ENCODE measurements around the gene SPOCK1. TPM values are rescaled to one million over a fixed set of nuclear protein-coding genes. Genes with fewer than 3 reads are reported as not detected.

SPOCK1 gene
- total and polyA plus RNA-seq, 10 donors = 0.50 to 17.0 (median 6.6) TPM

DNA sequence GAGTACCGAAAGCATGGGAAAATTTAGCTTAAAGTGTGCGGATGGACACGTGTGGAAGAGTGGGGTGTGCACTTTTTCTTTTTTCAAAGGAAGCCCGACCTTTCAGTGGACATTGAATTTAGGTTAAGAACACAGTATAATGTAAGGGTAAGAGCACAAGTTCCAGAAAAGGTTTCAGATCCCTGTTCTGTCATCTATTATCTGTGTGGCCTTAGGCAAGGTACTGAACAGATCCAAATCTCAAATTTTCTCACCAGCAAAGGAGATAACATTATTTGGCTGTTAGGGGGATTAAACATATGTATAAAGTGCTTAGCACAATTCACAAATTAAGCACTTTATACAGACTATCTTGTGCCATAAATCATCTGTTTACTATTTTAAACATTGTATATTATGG, 441.0 kb downstream of the SPOCK1 start:
- intact Hi-C loops (cut with DNase I; ENCODE audit: low total_unique reads) = no loop called here
- Histone ChIP-seq H3K9me3 (peaks cover 0 to 3% (median 0%) of the 10 kb centered on the region in 8 donors), H3K36me3 (no peaks in the 10 kb centered on the region), H3K4me1 (peaks cover 0 to 6% (median 0%) of the 10 kb centered on the region in 6 donors), H3K27me3 (replicated peaks in 1 of 7) (no peaks in the 10 kb centered on the region), H3K4me3 (no peak overlapping the region), H3K27ac (no peak overlapping the region)
- WGBS, 5 donors = 83 to 94% (median 88%) methylated on average over 4 of the region's 4 CpGs
- TF ChIP-seq, protein P1, sequence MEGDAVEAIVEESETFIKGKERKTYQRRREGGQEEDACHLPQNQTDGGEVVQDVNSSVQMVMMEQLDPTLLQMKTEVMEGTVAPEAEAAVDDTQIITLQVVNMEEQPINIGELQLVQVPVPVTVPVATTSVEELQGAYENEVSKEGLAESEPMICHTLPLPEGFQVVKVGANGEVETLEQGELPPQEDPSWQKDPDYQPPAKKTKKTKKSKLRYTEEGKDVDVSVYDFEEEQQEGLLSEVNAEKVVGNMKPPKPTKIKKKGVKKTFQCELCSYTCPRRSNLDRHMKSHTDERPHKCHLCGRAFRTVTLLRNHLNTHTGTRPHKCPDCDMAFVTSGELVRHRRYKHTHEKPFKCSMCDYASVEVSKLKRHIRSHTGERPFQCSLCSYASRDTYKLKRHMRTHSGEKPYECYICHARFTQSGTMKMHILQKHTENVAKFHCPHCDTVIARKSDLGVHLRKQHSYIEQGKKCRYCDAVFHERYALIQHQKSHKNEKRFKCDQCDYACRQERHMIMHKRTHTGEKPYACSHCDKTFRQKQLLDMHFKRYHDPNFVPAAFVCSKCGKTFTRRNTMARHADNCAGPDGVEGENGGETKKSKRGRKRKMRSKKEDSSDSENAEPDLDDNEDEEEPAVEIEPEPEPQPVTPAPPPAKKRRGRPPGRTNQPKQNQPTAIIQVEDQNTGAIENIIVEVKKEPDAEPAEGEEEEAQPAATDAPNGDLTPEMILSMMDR (IDR thresholded peaks at IDR 0.05 in 8 of 11, conservative IDR thresholded peaks at IDR 0.05 in 3 of 11) = no peak
- TF ChIP-seq POLR2AphosphoS5 (IDR thresholded peaks at IDR 0.05) (no peak), POLR2A (IDR thresholded peaks at IDR 0.05) (no peak)
- no peak for DNase-seq

DNA sequence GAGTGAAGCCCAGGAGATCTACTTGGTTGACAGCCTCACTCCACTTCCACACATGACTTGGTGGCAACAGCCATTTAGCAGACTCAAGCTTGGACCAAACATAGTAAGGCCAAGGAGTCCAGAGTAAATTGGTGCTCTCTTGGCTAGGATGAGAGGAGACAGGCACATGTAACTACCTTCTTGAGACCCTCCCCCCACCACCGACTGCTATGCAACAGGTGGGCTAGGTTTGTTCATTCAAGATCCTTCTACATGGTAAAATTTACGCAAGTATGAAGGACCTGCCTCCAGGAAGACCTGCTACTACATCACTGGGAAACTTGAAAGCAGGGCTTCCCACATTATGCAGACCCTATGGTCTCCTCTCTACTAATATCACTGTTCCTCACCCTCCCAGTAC, 442.4 kb downstream of the SPOCK1 start:
- Histone ChIP-seq H3K4me3 (no peak overlapping the region), H3K9me3 (no peaks in the 10 kb centered on the region), H3K27me3 (replicated peaks in 1 of 7) (no peaks in the 10 kb centered on the region), H3K4me1 (peaks cover 0 to 6% (median 0%) of the 10 kb centered on the region in 6 donors), H3K27ac (no peak overlapping the region), H3K36me3 (no peaks in the 10 kb centered on the region)
- WGBS, 5 donors = 90 to 98% (median 92%) methylated on average over 2 of the region's 2 CpGs
- TF ChIP-seq POLR2AphosphoS5 (IDR thresholded peaks at IDR 0.05) (no peak), POLR2A (IDR thresholded peaks at IDR 0.05) (no peak)
- TF ChIP-seq, protein P1 (IDR thresholded peaks at IDR 0.05 in 8 of 11, conservative IDR thresholded peaks at IDR 0.05 in 3 of 11) = no peak
- intact Hi-C loops (cut with DNase I; ENCODE audit: low total_unique reads) = no loop called here
- no peak for DNase-seq

DNA sequence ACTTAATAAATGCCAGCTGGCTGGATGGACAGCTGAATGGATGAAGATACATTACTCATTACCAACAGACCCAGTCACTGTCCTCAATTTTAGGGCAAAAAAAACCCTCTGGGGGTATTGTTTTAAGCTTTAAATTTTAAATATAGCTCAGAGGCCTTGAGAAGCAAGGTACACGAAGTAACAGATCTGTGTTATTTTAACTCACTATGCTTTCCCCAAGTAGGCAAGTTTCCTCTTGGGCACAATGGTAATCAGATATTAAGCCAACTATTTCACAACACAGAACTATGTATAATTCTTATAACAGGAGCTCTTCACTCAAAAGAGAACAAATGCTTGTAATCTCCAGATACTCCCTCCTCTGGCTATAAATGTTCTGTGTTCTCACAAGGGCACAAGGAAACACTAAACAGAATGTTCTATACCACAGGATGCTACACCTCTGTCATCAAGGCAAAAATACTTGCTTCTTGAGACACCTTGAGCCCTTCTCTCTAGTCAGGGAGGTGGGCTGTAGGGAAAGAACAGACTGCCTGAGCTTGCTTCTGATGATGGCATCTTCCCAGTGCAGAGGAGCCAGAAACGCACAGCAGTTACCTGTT, 443.8 kb downstream of the SPOCK1 start:
- intact Hi-C loops (cut with DNase I; ENCODE audit: low total_unique reads) = no loop called here
- 54 to 82% (median 75%) methylated on average over 2 of the region's 2 CpGs for WGBS, 5 donors
- Histone ChIP-seq H3K27me3 (replicated peaks in 1 of 7) (no peaks in the 10 kb centered on the region), H3K36me3 (no peaks in the 10 kb centered on the region), H3K4me1 (no peaks in the 10 kb centered on the region), H3K4me3 (no peak overlapping the region), H3K27ac (no peak overlapping the region), H3K9me3 (no peaks in the 10 kb centered on the region)
- TF ChIP-seq, protein P1 (IDR thresholded peaks at IDR 0.05 in 8 of 11, conservative IDR thresholded peaks at IDR 0.05 in 3 of 11) = no peak
- TF ChIP-seq POLR2A (IDR thresholded peaks at IDR 0.05) (no peak), POLR2AphosphoS5 (IDR thresholded peaks at IDR 0.05) (no peak)
- DNase-seq = no peak

DNA sequence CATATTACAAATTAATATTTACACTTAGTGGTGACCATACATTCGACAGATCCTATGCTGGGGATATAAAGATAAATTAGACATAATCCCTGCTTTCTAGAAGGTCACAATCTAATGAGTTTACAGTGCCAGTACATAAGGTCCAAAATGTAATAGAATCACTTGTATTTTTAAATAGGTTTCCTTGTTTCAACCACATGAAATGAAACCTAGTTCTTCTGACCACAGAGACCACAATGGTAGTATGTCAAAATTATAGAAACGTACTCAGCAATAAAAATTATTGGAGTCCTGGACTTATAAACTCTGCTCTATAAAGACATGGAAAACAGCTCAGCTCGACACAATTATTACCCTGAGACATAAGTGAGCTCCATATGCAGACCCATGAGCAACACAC, 444.3 kb downstream of the SPOCK1 start:
- 51 to 64% (median 56%) methylated on average over 3 of the region's 3 CpGs for whole genome bisulfite sequencing, 5 donors
- TF ChIP-seq POLR2AphosphoS5 (IDR thresholded peaks at IDR 0.05) (no peak), POLR2A (IDR thresholded peaks at IDR 0.05) (no peak)
- TF ChIP-seq, protein P1 (IDR thresholded peaks at IDR 0.05 in 8 of 11, conservative IDR thresholded peaks at IDR 0.05 in 3 of 11) = no peak
- no peak for DNase-seq
- H3K4me1 ChIP-seq = no peaks in the 10 kb centered on the region
- no peaks in the 10 kb centered on the region for H3K36me3 ChIP-seq
- H3K27ac ChIP-seq = no peak overlapping the region
- no peaks in the 10 kb centered on the region for H3K9me3 ChIP-seq
- no peak overlapping the region for H3K4me3 ChIP-seq
- intact Hi-C loops (cut with DNase I; ENCODE audit: low total_unique reads) = no loop called here
- H3K27me3 ChIP-seq (replicated peaks in 1 of 7) = no peaks in the 10 kb centered on the region
